H7 (cell line): ENCODE measurements around the gene LAMTOR4. TPM values are rescaled to one million over a fixed set of nuclear protein-coding genes. Genes with fewer than 3 reads are reported as not detected.
A peak's percentile ranks its signal among the peaks of the same experiment; 100 is the strongest.
"Not testable (repeated sequence)": the region's sequence is repeated elsewhere in the genome, so short reads cannot be mapped to it uniquely, and the experiment has no call there.

Source experiments
- DNase-seq: peaks from one replicate; pipeline ENCODE4 v3.0.0; 2012
- H3K27me3 ChIP-seq: 2 replicates; pipeline ENCODE4 v1.6.0; 2011; ENCODE audit warnings: mild to moderate bottlenecking, low read length; ENCODE audit not compliant: control insufficient read depth, insufficient read depth
- H3K36me3 ChIP-seq: replicated peaks from 2 replicates; pipeline ENCODE4 v1.5.1; 2011; ENCODE audit warnings: low read length; ENCODE audit not compliant: control insufficient read depth, insufficient read depth
- H3K4me3 ChIP-seq: 2 replicates; pipeline ENCODE4 v1.5.1; 2011; ENCODE audit warnings: low read depth, mild to moderate bottlenecking, control low read depth, low read length, moderate library complexity; ENCODE audit not compliant: insufficient read depth
- total RNA-seq: library from RNA; depleted of rRNA; stranded (reverse); fragments of >200 nt; shearing (Covaris generic); gene quantifications from 2 replicates; pipeline ENCODE4 v1.2.3, GENCODE V29; 2014

The LAMTOR4 gene
- total RNA-seq, 1 experiment from 2014 or later: 165 TPM

DNA sequence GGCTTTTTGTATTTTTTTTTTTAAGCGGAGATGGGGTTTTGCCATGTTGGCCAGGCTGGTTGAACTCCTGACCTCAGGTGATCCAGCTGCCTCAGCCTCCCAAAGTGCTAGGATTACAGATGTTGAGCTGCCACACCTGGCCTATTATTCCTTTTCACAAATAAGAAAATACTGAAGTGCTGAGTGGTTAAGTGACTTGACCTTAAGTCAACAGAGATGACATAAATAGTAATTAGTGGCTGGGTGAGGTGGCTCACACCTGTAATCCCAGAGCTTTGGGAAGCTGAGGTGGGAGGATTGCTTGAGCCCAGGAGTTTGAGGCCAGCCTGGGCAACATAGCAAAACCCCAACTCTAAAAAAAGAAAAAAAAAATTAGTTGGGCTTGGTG is 18.5 kb upstream of the LAMTOR4 start:
- not testable (repeated sequence) for H3K36me3 ChIP-seq, H3K4me3 ChIP-seq, DNase-seq
- H3K27me3 ChIP-seq: peaks cover 13% of the 10 kb centered on the region

DNA sequence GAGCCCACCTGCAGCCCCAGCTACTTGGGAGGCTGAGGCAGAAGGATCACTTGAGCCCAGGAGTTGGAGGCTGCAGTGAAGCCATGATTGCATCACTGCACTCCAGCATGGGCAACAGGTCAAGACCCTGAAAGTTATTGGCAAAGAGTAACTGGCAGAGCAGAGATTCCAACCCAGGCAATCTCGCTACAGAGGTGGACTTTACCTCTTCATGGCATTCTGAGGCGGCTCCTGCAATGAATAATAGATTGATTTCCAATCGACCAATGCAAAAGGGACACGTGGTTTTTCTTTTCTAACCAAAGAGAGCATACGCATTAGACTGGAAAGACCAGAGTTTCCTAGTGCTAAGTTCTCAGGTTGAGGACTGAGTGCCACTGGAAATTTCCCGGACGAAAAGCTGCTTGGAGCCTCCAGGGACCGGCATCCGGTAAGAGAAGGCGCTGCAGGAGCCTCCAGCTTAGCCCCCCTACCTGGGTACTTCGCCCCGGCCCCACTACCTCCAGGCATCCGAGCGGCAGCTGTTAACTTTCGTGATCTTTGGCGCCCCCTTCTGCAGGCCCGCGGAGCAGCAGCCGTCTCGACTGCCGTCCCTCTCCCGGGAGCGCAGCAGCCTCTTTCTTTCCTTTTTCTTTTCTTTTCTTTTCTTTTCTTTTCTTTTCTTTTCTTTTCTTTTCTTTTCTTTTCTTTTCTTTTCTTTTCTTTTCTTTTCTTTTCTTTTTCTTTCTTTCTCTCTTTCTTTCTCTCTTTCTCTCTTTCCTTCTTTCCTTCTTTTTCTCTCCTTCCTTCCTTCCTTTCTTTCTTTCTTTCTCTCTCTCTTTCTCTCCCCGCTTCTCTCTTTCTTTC is 17.9 kb upstream of the LAMTOR4 start:
- no peaks in the 10 kb centered on the region for H3K36me3 ChIP-seq

GRCh38 chr7:100132126-100132525 is 16.6 kb upstream of the LAMTOR4 start:
- H3K36me3 ChIP-seq: no peaks in the 10 kb centered on the region
- DNase-seq: no peak
- H3K4me3 ChIP-seq: no peak overlapping the region
- H3K27me3 ChIP-seq: peaks cover 13% of the 10 kb centered on the region

More for the DNA sequence above, 17.9 kb upstream of the LAMTOR4 start:
- Histone ChIP-seq H3K27me3 (peaks cover 13% of the 10 kb centered on the region), H3K4me3 (no peak overlapping the region; the same call in 1 of the 2 replicates)
- DNase-seq: peak; percentile 96

- peak; percentile 91 for DNase-seq
- Histone ChIP-seq H3K4me3 (no peak overlapping the region), H3K36me3 (no peaks in the 10 kb centered on the region), H3K27me3 (peaks cover 11% of the 10 kb centered on the region)
These were observed 16.0 kb upstream of the LAMTOR4 start for GRCh38 chr7:100132697-100133151.

DNA sequence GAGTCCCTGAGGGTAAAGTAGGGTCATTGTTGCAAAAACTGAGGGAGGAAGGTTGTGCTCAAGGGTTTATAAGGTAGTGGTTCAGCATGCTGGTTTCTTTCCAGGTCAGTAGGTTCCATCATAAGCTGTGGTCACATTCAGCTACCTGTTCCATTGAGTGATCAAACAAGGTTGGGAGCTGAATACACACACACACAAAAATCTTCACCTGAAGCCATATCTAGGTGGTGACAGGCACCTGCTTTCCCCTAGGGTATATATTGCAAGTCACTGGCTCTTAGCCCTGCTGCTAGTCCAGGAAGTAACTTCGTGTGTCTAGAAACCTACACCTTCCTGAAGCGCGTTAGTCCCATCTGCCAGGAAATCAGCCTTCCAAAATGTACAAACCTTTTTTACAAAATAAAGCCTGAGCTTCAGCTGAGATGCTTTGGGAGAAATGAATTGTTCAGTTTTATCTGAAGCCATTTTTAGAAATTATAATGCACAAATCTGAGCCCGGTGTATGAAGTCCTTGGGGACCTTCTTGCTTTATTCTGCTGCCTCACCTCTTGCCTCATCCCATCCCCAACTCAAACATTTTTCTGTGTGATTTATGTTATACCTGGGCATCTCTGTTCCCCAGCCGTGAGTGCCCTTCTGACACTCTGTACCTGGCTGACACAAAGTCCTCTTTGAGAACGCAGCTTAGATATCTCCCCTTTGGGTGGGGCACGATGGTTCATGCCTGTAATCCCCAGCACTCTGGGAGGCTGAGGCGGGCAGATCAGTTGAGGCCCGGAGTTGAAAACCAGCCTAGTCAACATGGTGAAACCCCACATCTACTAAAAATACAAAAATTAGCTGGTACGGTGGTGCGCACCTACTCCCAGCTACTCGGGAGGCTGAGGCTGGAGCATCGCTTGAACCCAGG is 10.6 kb upstream of the LAMTOR4 start:
- no peaks in the 10 kb centered on the region for H3K36me3 ChIP-seq

DNA sequence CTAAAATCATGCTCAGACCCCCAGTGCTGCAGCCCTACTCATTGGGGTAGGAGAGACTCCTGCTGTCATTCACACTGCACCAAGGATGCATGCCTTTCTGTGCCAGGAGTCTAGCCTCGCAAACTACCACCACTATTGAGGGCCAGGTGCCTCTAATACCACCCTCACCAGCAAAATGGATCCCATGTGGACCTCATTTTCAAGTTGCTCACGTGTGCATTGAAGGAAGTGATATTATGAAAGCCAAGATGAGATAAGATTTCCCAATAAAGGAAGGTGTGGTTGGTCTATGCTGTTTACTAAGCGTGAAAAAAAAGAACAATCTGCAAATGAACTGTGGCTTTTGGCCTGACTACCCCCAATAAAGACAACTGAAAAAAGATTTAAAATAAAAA is 7.2 kb upstream of the LAMTOR4 start:
- H3K4me3 ChIP-seq: no peak overlapping the region
- H3K27me3 ChIP-seq: no peaks in the 10 kb centered on the region
- no peaks in the 10 kb centered on the region for H3K36me3 ChIP-seq
- DNase-seq: no peak

More for the DNA sequence above, 10.6 kb upstream of the LAMTOR4 start:
- no peaks in the 10 kb centered on the region for H3K27me3 ChIP-seq
- DNase-seq: no peak
- no peak overlapping the region for H3K4me3 ChIP-seq

DNA sequence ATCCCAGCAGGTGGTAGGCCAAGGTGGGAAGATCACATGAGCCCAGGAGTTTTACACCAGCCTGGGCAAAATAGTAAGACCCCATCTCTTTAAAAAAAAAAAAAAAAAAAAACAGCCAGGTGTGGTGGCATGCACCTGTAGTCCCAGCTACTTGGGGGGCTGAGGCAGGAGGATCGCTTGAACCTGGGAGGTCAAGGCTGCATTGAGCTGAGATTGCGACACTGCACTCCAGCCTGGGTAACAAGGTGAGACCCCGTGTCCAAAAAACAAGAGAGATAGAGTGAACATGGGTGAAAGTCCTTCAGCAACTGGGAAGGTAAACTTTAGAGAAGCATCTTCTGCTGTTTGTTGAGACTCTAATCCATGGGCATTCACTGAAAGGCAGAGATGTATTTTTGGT is 6.3 kb upstream of the LAMTOR4 start:
- no peak for DNase-seq
- Histone ChIP-seq H3K4me3 (no peak overlapping the region), H3K27me3 (no peaks in the 10 kb centered on the region), H3K36me3 (no peaks in the 10 kb centered on the region)

DNA sequence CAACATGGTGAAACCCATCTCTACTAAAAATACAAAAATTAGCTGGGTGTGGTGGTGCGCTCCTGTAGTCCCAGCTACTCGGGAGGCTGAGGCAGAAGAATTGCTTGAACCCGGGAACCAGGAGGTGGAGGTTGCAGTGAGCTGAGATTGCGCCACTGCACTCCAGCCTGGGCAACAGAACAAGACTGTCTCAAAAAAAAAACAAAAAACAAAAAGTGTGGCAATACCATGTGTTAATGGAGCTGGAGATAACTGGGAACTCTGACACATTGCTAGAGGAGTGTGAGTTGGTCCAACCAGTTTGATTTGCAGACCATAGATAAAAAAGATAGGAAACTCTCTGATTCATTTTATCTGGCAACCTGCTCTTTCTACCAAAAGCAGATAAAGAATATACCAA is 2.4 kb upstream of the LAMTOR4 start:
- not testable (repeated sequence) for H3K27me3 ChIP-seq, DNase-seq, H3K36me3 ChIP-seq, H3K4me3 ChIP-seq

DNA sequence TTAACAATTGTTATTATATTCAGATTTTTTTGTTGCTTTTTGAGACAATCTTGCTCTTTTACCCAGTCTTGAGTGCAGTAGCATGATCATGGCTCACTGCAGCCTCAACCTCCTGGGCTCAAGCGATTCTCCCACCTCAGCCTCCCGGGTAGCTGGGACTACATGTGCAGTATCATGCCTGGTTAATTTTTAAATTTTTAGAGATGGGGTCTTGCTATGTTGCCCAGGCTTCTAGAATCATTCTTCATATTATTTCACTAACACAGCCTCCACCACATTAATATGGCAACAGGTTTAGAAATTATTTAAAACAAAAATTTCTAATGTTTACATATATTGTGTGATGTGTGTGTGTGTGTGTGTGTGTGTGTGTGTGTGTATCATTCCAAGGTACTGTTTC is 1.4 kb upstream of the LAMTOR4 start:
- DNase-seq: no peak
- Histone ChIP-seq H3K27me3 (no peaks in the 10 kb centered on the region), H3K4me3 (no peak overlapping the region)

DNA sequence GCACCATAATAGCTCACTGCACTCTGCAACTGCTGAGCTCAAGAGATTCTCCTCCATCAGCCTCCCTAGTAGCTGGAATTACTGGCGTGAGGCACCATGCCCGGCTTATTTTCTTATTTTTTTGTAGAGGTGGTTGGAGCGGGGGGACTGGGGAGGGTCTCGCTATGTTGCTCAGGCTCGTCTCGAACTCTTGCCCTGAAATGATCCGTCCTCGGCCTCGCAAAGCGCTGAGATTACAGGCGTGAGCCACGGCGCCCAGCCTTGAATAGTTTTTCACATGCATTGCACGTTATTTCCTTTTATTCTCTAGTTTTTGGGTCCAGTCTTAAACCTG is 526 bp upstream of the LAMTOR4 start:
- H3K36me3 ChIP-seq: peaks cover 2% of the 10 kb centered on the region
- no peak for DNase-seq
- no peaks in the 10 kb centered on the region for H3K27me3 ChIP-seq
- H3K4me3 ChIP-seq: peak overlapping the region; percentile 6; the same call in 1 of the 2 replicates

More for the DNA sequence above, 1.4 kb upstream of the LAMTOR4 start:
- peaks cover 2% of the 10 kb centered on the region for H3K36me3 ChIP-seq

- no peak overlapping the region for H3K4me3 ChIP-seq
- H3K27me3 ChIP-seq: no peaks in the 10 kb centered on the region
- H3K36me3 ChIP-seq: peaks cover 22% of the 10 kb centered on the region
- peak; percentile 19 for DNase-seq
These were observed 3.7 kb downstream of the LAMTOR4 start for GRCh38 chr7:100152404-100152803.

DNA sequence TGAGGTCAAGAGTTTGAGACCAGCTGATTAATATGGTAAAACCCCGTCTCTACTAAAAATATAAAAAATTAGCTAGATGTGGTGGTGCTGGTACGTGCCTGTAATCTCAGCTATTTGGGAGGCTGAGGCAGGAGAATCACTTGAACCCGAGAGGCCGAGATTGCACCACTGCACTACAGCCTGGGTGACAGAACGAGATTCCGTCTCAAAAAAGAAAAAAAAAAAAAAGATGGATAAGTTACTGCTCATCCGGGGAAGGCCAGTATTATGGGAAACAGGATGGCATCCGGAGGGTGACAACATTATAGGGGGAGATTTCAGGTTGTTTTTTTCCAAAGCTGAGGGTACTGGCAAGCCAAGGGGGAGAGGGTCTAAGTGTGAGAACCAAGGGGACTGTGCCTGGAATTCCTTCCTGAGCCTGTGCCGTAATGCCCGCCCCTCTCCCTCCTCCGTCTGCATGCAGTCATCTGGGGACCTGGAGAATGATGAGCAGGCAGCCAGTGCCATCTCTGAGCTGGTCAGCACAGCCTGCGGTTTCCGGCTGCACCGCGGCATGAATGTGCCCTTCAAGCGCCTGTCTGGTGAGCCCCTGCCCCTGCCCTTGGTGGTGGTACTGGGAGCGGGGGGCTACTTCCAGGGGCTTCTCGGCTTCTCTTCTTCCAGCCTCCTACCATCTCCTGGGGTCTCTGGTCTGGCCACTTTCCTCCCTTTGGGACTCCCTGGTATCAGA is 4.4 kb downstream of the LAMTOR4 start:
- DNase-seq: peak; percentile 29
- H3K36me3 ChIP-seq: peaks cover 22% of the 10 kb centered on the region
- no peaks in the 10 kb centered on the region for H3K27me3 ChIP-seq
- H3K4me3 ChIP-seq: no peak overlapping the region

GRCh38 chr7:100153708-100154535 is 5.2 kb downstream of the LAMTOR4 start:
- peak; percentile 36 for DNase-seq

More at GRCh38 chr7:100153708-100154535, 5.2 kb downstream of the LAMTOR4 start:
- peaks cover 22% of the 10 kb centered on the region for H3K36me3 ChIP-seq
- H3K27me3 ChIP-seq: no peaks in the 10 kb centered on the region
- H3K4me3 ChIP-seq: no peak overlapping the region
